VCaP (cell line): Measurements from ENCODE around the gene TRPM3.

Experiments
- H3K27ac ChIP-seq: fragments of 450-650 bp; 2 replicates; pipeline ENCODE4 v1.5.1; 2017
- CTCF ChIP-seq: fragments of 450-650 bp; conservative IDR thresholded peaks from 2 replicates; pipeline ENCODE4 v1.5.1; 2017; ENCODE audit warnings: mild to moderate bottlenecking, moderate library complexity

The TRPM3 gene

GRCh38 chr9:70588381-70588780, 533.0 kb downstream of the TRPM3 start:
- no peak for TF ChIP-seq CTCF
- H3K27ac ChIP-seq: no peak overlapping the region

GRCh38 chr9:70587201-70587600, 534.2 kb downstream of the TRPM3 start:
- no peak for TF ChIP-seq CTCF
- H3K27ac ChIP-seq: no peak overlapping the region

- no peak overlapping the region for H3K27ac ChIP-seq
- TF ChIP-seq CTCF: no peak
Measured at GRCh38 chr9:70586476-70586875, 534.9 kb downstream of the TRPM3 start.

- TF ChIP-seq CTCF: no peak
- H3K27ac ChIP-seq: no peak overlapping the region
Measured at GRCh38 chr9:70581955-70582350, 539.5 kb downstream of the TRPM3 start.

- no peak overlapping the region for H3K27ac ChIP-seq
- TF ChIP-seq CTCF: no peak
Measured at GRCh38 chr9:70581214-70581954, 540.0 kb downstream of the TRPM3 start.

GRCh38 chr9:70580606-70581195, 540.7 kb downstream of the TRPM3 start:
- no peak for TF ChIP-seq CTCF
- no peak overlapping the region for H3K27ac ChIP-seq

- no peak overlapping the region for H3K27ac ChIP-seq
- TF ChIP-seq CTCF: no peak
Measured at GRCh38 chr9:70579686-70580085, 541.7 kb downstream of the TRPM3 start.
